Measurements from ENCODE around the gene CHRM1.

The CHRM1 gene

GRCh38 chr11:62919476-62919875, 1.7 kb downstream of the CHRM1 start:
- TF ChIP-seq ZBTB7A (IDR thresholded peaks at IDR 0.05; ENCODE audit: low read depth), result no peak
- no peak for TF ChIP-seq CREB1 (IDR thresholded peaks at IDR 0.05; ENCODE audit: low read depth)
- no peak for TF ChIP-seq NFIC (IDR thresholded peaks at IDR 0.05)
- no peak for TF ChIP-seq USF1 (IDR thresholded peaks at IDR 0.05)
- TF ChIP-seq, protein P1, sequence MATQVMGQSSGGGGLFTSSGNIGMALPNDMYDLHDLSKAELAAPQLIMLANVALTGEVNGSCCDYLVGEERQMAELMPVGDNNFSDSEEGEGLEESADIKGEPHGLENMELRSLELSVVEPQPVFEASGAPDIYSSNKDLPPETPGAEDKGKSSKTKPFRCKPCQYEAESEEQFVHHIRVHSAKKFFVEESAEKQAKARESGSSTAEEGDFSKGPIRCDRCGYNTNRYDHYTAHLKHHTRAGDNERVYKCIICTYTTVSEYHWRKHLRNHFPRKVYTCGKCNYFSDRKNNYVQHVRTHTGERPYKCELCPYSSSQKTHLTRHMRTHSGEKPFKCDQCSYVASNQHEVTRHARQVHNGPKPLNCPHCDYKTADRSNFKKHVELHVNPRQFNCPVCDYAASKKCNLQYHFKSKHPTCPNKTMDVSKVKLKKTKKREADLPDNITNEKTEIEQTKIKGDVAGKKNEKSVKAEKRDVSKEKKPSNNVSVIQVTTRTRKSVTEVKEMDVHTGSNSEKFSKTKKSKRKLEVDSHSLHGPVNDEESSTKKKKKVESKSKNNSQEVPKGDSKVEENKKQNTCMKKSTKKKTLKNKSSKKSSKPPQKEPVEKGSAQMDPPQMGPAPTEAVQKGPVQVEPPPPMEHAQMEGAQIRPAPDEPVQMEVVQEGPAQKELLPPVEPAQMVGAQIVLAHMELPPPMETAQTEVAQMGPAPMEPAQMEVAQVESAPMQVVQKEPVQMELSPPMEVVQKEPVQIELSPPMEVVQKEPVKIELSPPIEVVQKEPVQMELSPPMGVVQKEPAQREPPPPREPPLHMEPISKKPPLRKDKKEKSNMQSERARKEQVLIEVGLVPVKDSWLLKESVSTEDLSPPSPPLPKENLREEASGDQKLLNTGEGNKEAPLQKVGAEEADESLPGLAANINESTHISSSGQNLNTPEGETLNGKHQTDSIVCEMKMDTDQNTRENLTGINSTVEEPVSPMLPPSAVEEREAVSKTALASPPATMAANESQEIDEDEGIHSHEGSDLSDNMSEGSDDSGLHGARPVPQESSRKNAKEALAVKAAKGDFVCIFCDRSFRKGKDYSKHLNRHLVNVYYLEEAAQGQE (IDR thresholded peaks at IDR 0.05; ENCODE audit: low read depth), result no peak
- TF ChIP-seq TAF1 (IDR thresholded peaks at IDR 0.05; ENCODE audit: low read depth), result no peak
- no peak for TF ChIP-seq EP300 (IDR thresholded peaks at IDR 0.05; ENCODE audit: borderline replicate concordance)
- TF ChIP-seq CEBPB (IDR thresholded peaks at IDR 0.05), result no peak
- no peak for TF ChIP-seq FOXM1 (IDR thresholded peaks at IDR 0.05; ENCODE audit: borderline replicate concordance, low read depth)
- TF ChIP-seq MAX (IDR thresholded peaks at IDR 0.05), result no peak
- no peak for TF ChIP-seq TEAD4 (IDR thresholded peaks at IDR 0.05)
- TF ChIP-seq RAD21 (IDR thresholded peaks at IDR 0.05; ENCODE audit: low read depth), result no peak
- no peak for TF ChIP-seq YY1 (IDR thresholded peaks at IDR 0.05; ENCODE audit: low read depth)
- no peak for TF ChIP-seq EGR1 (IDR thresholded peaks at IDR 0.05)
- no peak for TF ChIP-seq TCF12 (IDR thresholded peaks at IDR 0.05; ENCODE audit: low read depth)

DNA sequence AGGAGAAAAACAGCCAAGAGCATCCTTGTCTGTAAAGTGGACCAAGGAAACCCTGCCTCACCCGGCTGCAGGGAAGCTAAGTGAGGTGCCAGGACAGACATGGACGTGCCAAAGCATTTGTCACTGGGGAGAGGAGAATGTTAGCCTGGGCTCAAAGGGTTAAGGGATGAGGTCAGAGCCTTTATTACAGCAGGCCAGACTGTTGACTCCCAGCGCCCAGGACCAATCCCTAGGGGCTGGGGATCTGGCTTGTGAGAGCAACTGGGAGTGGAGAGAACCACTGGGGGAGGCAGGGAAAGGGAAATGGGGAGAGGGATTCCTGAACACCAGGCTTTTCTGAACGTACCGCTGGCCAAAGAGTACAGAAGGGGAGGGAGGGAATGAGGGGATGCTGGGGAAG, 2.6 kb downstream of the CHRM1 start:
- TF ChIP-seq NFIC (IDR thresholded peaks at IDR 0.05), result no peak
- TF ChIP-seq, protein P1 (IDR thresholded peaks at IDR 0.05; ENCODE audit: low read depth), result no peak
- TF ChIP-seq FOXM1 (IDR thresholded peaks at IDR 0.05; ENCODE audit: borderline replicate concordance, low read depth), result no peak
- no peak for TF ChIP-seq USF1 (IDR thresholded peaks at IDR 0.05)
- TF ChIP-seq YY1 (IDR thresholded peaks at IDR 0.05; ENCODE audit: low read depth), result no peak
- no peak for TF ChIP-seq TEAD4 (IDR thresholded peaks at IDR 0.05)
- TF ChIP-seq MAX (IDR thresholded peaks at IDR 0.05), result no peak
- TF ChIP-seq EP300 (IDR thresholded peaks at IDR 0.05; ENCODE audit: borderline replicate concordance), result no peak
- TF ChIP-seq RAD21 (IDR thresholded peaks at IDR 0.05; ENCODE audit: low read depth), result no peak
- no peak for TF ChIP-seq ZBTB7A (IDR thresholded peaks at IDR 0.05; ENCODE audit: low read depth)
- no peak for TF ChIP-seq EGR1 (IDR thresholded peaks at IDR 0.05)
- no peak for TF ChIP-seq TAF1 (IDR thresholded peaks at IDR 0.05; ENCODE audit: low read depth)
- TF ChIP-seq CEBPB (IDR thresholded peaks at IDR 0.05), result no peak
- no peak for TF ChIP-seq CREB1 (IDR thresholded peaks at IDR 0.05; ENCODE audit: low read depth)
- no peak for TF ChIP-seq TCF12 (IDR thresholded peaks at IDR 0.05; ENCODE audit: low read depth)

DNA sequence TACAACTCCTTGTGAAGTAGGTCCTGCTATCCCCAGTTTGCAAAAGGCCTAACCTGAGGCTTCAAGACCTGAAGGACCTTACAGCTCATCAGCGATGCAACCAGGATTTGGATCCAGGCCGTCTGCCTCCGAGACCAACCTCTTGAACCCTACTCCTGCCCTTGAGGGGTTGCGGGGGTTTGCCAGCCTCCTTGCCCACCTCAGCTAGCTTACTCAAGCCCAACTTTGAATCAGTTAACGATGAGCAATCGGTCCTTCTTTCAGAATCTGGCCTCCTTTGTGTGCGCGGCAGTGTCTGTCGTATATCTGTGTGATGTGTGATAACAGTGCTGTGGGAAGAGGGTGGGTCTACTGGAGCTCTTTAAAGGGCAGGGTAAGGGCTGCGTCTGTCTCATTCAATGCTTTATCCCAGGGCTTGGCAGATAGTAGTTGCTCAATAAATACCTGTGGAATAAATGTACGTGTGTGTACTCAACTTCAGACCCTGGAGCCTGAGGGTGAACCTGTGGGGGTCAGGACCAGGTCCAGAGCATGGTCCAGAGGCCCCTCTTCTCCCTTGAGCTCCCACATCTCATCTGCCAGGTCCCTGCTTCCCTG, 3.2 kb downstream of the CHRM1 start:
- TF ChIP-seq CEBPB (IDR thresholded peaks at IDR 0.05) (no peak), USF1 (IDR thresholded peaks at IDR 0.05) (no peak), YY1 (IDR thresholded peaks at IDR 0.05; ENCODE audit: low read depth) (no peak), NFIC (IDR thresholded peaks at IDR 0.05) (no peak), CREB1 (IDR thresholded peaks at IDR 0.05; ENCODE audit: low read depth) (no peak), EP300 (IDR thresholded peaks at IDR 0.05; ENCODE audit: borderline replicate concordance) (no peak), TCF12 (IDR thresholded peaks at IDR 0.05; ENCODE audit: low read depth) (no peak), EGR1 (IDR thresholded peaks at IDR 0.05) (no peak), TAF1 (IDR thresholded peaks at IDR 0.05; ENCODE audit: low read depth) (no peak), MAX (IDR thresholded peaks at IDR 0.05) (no peak), TEAD4 (IDR thresholded peaks at IDR 0.05) (no peak), ZBTB7A (IDR thresholded peaks at IDR 0.05; ENCODE audit: low read depth) (no peak), FOXM1 (IDR thresholded peaks at IDR 0.05; ENCODE audit: borderline replicate concordance, low read depth) (no peak), RAD21 (IDR thresholded peaks at IDR 0.05; ENCODE audit: low read depth) (no peak)
- TF ChIP-seq, protein P1 (IDR thresholded peaks at IDR 0.05; ENCODE audit: low read depth), result no peak
